ENCODE measurements around the gene MOB2.

DNA sequence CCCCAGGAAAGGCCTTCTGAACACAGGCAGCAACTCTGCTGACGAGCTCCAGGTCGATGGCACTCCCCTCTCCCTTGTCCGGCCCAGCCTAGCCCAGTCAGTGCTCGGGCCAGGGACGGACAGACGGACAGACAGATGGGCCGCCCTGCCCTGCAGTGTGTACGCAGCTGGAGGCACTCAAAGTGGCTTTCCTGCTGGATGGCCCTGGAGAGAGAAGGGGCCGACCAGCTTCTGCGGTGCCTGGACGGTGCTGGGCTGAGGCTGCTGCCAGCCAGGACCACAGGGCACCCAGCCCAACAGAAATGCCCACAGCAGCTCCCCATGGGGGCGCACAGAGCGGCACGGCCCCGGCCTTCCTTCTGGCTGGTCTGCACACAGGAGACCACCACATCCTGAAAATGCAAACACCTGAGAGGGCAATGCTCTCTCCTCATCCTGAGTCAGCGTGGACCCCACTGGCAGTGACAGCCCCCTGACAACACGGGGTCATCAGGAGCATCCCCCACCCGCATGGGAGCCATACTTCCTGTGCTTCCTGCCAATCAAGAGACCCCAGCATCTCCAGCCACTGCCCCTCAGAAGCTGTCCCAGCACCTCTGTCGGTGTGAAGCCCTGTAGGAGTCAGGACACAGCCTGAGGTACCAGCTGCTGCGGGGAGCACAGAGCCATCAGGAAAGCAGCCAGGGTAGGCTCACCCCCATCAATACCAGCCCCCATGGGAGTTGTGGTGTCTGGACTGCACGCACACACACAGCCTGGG, 692 bp upstream of the MOB2 start:
- TF ChIP-seq, protein P1, sequence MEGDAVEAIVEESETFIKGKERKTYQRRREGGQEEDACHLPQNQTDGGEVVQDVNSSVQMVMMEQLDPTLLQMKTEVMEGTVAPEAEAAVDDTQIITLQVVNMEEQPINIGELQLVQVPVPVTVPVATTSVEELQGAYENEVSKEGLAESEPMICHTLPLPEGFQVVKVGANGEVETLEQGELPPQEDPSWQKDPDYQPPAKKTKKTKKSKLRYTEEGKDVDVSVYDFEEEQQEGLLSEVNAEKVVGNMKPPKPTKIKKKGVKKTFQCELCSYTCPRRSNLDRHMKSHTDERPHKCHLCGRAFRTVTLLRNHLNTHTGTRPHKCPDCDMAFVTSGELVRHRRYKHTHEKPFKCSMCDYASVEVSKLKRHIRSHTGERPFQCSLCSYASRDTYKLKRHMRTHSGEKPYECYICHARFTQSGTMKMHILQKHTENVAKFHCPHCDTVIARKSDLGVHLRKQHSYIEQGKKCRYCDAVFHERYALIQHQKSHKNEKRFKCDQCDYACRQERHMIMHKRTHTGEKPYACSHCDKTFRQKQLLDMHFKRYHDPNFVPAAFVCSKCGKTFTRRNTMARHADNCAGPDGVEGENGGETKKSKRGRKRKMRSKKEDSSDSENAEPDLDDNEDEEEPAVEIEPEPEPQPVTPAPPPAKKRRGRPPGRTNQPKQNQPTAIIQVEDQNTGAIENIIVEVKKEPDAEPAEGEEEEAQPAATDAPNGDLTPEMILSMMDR (IDR thresholded peaks at IDR 0.05; ENCODE audit: borderline replicate concordance, extremely low read depth, low read length, poor library complexity, severe bottlenecking) = no peak
- TF ChIP-seq EZH2 (IDR thresholded peaks at IDR 0.05; ENCODE audit: borderline replicate concordance, low read depth, low read length, severe bottlenecking) = no peak

Measured in DND-41 (cell line).